Measurements from ENCODE around the gene GP1BB.

GP1BB gene

DNA sequence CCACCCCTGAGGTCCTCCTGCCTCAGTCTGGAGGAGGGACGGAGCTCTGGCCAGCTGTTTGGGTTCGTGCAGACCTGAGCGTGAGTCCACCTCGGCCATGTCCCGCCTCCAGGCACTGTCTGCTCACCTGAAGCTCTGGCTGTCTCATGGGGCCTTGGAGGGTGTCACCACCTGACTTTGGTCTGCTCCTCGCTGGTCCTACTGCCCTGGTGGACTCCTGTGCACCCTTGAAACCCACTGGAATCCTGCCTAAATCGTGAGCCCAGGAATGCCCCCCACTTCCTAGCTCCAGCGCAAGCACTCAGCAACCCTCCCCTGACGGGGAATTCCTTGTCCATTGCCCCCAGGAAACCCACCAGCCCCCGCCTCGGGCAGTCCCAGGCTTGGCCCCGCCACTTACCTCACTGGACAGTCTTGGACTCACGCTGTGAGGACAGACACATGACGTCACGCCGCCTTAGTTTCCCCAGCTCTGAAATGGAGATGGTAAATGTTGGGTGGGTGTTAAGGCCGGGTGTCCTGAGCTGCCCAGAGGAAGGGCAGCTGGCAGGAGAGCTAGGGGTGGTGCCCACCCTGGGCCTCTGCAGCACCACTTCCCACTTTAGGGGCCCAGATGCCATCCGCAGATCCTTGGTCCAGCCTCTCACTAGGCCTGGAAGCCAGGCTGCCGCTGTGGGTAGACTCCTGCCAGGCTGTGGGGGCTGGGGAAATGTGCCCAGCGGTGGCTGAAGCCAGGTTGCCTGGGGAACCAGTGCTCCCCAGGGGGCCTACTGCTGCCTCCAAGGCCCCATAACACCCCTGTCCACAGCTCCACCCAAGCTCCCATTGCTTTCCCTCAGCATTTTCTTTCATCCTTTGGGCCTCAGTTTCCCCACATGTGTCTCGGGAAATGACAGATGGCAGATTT is 19.1 kb downstream of the GP1BB start:
- DNase-seq (ENCODE audit: low spot score) = no peak

DNA sequence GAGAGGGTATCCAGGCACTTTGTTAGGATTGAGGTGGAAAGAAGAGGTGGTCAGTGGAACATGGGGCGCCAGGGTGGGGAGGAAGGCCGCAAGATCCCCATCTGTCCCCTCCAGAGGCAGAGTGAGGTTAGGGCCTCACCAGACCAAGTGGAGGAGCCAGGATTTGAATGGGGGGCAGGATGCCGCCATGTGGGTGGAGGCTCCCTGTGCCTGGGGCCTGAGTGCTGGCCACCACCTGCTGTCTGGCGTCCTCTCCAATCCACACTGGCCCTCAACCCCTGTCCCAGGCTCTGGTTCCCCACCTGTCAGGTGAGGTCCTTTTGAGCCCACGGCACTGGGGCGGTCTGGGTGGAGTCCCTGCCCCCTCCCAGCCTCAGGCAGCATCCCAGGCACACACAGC is 19.7 kb downstream of the GP1BB start:
- DNase-seq (ENCODE audit: low spot score) = no peak

DNA sequence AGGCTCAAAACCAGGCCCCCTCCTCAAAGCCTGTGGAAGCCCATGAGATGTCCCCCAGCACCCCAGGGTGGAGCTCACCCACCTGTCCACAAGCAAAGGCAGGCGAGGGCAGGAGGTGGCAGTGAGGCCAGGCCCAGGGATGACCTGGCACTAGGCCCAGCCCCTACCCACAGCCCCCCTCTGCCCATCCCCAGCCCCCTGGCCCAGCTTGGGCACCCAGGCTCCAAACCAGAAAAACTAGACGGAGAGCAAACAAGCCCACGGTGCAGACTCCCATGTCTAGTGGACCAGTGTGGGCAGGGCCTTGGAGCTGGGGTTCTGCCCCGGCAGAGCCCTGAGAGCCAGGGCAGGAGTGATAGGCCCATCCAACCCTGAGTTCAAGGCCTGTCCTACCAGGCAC is 20.3 kb downstream of the GP1BB start:
- no peak for DNase-seq (ENCODE audit: low spot score)

DNA sequence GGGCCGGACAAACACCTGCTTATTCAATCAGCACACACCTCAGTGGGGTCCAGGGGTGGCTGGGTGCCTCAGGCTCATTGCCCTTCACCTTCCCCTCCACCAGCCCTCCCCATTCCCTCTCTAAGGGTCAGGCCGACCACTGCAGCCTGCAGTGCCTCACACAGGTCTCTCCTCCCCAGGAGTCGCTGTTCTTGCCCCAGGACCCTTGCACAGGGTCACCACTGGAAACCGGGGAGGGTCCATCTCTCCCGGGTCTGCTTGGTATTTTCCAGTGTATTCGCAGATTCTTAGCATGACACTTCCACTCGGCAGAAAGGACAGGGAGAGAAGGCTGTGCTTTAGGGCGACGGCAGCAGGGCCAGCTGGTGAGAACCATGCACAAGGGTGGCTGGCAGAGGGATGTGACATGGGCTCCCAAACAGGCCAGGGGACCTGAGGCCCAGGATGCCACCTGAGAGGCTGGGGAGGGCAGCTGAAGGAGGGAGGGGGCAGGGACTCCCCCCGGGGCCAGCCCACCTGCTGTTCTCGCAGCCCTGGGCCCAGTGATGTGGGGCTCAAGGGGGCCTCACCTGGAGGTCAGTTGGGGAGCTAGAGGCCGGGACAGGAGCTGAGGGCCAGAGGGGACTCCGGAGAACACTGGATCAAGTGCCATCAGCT is 21.1 kb downstream of the GP1BB start:
- DNase-seq (ENCODE audit: low spot score) = no peak

DNA sequence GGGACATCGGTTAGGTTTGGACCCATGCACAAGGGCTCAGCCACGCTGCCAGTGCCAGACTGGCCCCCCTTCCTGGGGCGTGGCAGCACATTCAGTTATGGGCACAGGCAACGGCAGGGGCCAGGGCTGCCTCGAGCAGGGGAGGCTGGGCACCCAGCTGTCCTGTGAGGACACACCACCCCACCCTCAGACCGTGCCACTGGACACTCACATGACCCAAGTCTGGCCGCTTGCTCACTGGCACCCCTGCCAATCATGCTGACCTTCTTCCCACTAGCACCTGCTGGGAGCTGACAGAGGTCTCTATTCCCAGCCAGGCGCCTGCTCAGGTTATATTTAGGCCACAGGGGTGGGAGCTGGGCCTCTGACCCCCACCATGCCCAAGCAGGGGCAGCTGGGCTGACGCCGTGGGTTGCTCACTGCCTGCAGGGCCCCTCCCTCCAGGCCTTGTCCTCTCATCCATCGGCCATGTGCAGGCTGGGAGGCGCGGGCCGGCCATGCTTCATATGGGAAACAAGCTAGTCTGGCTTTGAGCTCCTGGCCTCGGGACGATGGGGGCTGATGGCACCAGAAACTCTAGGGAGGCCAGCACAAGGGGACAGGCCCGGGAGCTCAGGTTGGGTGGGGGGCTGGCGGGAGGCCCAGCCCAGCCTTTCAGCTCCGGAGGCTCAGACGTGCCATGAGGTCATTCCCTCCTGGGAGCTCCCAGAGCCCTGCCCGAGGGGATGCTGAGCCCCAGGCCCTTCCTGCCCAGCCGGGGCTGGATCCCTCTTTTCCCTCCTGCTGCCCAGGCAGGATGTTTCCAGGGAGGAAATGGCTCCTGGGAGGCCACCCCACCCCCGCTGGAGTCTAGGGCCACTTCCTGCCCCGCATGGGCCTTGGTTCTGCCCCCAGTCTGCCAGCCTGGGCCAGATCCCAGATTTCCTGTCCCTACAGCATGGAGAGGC is 22.1 kb downstream of the GP1BB start:
- no peak for DNase-seq (ENCODE audit: low spot score)

DNA sequence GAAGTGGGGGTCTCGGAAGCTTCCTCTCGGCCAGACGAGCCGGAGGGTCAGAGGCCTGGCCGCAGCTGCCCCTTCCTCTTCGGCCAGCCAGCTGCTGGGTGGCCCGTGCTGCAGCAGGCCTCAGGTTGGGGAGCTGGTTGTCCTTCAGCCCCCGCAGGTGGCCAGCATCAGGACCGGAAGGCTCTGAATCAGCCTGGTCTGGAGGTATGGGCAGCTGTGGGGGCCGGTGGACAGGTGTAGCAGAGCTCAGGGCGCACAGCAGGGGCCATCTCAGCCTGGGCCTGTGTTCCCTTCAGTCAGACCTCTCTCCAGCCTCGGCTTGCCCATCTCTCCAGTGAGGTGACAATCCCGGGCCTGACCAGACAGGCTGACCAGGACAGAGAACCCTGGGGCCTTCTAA is 23.4 kb downstream of the GP1BB start:
- no peak for DNase-seq (ENCODE audit: low spot score)

DNA sequence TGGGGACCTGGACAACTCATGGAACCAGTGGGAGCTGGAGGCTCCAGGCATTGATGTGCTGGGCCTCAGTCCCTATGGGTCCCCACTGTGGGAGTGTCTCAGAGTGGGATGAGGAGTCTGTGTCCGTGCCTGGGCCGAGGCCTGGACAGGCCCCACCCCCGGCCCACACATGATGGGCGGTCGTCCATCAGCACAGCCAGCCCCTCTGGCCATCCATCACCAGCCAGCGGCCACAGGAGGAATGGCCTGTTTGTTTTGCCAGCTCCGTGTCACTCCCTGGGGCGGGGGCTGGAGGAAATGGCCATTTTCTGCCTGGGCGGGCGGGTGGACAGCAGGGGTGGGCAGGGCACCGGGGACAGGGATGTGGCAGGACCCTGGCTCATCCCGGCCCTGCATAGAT is 24.2 kb downstream of the GP1BB start:
- DNase-seq (ENCODE audit: low spot score) = no peak

DNA sequence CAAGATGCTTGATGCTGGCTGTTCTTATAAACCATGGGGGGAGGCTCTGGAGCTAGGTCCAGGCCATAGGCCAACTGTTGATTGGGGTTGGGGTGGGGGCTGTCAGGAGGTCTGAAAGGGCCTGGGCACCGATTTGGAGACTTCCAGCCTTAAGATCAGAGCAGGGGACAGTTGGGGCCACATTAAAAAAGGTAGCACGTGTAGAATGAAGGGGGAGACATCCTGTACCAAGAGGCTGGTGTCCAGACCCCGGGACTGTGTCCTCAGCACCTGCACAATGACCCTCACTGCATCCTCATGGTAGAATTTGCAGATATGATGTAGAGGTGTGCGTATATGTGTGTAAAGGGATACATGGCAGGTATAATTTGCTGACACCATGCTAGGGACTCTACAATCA is 24.8 kb downstream of the GP1BB start:
- DNase-seq (ENCODE audit: low spot score) = no peak

DNA sequence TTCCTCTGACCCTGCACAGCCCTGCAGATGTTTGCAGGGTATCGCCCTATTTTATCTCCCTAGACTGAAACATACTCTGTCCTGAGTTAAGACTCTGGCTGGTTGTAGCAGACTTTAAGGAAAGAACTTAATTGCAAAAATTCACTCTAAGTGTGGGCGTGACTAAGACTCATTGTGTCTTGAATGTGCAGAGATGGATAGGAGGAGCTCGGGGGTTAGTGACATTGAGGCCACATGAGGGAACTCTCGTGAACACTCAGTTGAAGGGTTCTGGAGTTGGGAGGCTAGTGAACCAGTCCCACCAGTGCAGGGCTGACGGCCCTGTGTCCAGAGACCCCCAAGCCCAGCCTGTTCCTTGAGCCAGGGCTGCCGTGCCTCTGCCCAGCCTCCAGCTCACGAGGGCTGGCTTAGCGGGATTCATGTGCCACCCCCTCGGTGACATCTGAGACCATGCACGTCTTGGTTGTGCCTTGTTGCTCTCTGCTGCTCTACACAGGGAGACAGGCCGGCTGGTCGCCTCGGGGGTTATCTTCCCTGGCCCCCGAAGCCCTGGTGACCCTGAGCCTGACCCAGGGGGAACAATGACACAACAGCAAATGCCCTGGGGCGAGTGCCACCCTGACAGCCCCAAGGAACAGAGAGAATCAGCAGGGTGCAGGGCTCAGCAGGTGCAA is 25.8 kb downstream of the GP1BB start:
- no peak for DNase-seq (ENCODE audit: low spot score)

DNA sequence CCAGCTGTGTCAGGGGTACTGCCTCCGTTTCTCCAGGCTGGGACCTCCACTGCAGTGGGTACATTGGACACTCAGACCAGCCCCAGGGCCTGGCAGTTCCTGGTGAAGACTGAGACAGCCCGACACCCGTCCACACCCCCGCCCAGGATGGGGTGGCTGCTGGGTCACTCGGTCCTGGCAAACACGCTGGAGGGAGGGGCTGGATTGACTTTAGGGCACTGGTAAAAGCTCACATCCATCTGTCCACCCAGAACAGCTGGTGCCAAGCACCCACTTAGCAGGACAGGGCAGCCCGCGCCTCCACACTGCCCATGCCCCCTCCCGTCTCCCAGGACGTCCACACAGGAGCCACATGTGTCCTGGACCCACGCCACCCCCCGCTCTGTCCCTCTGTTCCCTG is 26.5 kb downstream of the GP1BB start:
- DNase-seq (ENCODE audit: low spot score) = no peak

DNA sequence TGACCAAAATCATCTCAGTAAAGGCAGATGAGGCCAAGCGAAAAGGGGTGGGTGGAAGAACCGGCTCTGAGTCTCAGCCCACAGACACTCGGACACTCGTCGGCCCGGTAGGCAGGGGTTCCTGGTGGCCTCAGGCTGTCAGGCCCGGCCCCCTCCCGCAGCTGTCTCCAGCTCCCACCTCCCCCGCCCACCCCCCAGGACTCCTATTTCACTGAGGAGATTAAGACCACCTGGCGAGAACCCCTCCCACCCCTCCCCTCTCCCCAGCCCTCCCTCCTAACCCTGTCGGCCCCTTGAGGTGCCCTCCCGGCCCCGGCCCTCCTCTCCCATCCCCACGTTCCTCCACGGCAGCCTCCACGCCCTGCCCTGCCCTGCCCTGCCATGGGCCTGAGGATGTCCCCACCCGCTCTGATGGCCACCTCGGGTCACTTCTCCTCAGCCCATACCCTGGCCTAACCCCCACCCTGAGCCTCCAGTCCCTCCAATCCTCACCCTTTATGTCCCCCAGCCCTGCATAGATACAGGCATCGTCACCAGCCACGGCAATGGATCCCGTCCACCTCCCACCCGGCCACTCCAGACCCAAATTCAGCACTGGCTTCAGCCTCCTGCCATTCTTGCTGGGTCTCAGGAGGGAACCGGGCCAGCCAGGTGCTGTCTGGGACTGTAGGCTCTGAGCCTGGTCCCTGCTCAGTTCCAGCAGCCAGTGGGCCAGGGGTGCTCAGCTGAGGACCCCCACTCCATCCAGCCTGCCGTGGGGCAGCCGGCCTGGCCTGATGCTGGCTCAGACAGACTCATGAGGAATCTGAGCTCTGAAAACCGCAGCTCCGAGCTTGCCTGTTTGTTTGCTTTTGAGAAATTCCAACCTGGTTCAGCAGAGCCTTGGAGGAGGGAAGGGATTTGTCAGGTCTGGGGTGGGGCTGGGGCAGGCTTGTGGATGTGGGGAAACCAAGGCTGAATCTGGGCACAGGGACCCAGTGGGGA is 27.5 kb downstream of the GP1BB start:
- no peak for DNase-seq (ENCODE audit: low spot score)

DNA sequence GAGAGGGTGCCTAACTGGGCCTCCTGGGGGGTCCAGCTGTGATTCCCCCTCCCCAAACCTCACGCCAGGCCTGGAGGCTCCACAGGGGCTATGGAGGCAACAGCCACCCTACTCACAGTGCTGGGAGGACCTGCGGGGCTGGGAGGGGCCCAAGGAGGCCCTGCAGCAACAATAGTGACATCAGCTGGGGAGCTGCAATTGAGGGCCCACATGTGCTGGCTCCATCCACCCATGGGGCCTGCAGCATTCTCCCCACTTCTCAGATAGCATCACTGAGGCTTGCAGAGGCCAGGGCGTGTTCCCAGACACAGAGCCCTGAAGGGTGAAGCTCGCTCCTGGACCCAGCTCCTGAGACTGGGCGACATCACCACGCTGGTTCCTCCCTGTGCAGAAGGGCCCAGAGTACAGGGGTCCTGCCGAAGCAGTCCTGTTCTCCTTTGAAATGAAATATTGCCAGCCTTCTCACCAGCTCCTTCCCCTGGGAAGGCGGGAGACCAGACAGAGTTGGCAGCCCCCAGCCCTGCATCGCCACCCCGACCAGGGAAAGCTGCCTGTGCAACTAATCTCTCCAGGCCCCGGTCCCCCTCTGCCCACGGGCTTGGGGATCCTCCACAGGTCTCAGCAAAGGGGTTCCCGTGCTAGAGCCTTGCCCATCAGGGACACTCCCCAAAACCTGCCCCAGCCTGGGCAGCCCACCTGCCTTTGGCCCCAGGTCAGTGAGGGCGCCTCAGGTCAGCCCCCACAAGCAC is 28.3 kb downstream of the GP1BB start:
- no peak for DNase-seq (ENCODE audit: low spot score)

DNA sequence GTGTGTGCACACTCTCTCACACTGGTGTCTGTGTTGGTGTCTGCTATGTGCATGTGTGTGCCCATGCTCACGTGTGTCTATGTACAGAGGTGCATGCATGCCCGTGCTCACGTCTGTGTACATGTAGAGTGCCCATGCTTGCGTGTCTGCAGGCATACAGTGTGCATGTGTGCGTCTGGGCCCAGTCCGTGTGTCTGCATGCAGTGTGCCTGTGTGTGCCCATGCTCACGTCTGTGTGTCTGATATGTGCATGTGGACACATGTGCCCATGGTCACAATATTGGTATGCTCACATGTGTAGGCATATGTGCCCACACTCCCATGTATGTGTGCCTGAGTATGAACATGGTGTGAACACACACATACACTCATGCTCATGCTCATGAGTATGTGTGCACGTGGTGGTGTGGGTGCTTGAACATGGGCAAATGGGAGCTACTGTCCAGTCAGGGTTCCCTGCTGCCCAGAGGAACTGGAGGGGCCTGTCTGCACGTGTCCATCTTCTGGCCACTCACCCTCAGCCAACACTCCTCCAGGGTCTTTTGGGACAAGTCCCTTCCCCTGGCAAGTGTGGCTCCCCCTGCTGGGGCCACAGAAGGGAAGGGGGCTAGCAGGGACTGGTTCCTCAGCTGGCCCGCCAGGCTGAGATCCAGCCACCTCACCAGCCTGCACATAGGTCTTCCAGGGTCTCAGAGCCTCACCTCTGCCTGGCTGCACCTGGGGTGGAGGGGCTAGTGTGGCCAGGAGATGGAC is 29.9 kb downstream of the GP1BB start:
- DNase-seq (ENCODE audit: low spot score) = peak; percentile 29

DNA sequence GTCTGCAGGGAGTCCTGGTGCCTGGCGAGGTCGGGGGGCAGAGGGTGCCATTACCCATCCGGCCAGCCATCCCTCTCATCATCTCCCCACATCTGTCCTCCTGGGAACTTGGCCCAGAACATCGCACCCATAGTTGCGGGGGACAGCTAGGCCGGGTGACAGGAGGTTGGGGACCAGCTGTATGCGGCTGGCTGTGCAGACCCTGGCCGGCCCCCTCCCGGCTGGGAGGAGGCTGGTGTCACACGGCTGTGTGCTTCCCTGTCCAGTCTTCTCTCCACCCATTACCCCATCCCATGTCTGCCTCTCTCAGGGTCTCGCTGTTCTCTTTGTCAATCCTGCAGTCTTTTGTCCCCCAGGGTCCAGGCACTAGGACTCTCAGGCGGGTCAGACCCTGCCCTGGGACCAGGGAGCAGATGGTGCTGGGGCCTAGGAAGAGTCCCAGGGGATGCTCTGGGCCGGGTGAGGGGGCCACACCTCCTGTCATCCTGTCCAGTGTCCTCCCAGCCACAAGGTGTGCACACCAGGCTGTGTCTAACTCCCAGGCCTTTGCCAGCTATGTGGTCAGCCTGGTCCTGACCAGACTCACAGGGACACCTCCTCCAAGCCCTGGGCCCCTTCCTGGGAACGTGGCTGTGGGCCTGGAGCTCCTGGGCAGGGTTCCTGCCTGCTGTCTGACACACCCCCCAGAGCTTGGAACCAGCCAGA is 30.8 kb downstream of the GP1BB start:
- DNase-seq (ENCODE audit: low spot score) = no peak

DNA sequence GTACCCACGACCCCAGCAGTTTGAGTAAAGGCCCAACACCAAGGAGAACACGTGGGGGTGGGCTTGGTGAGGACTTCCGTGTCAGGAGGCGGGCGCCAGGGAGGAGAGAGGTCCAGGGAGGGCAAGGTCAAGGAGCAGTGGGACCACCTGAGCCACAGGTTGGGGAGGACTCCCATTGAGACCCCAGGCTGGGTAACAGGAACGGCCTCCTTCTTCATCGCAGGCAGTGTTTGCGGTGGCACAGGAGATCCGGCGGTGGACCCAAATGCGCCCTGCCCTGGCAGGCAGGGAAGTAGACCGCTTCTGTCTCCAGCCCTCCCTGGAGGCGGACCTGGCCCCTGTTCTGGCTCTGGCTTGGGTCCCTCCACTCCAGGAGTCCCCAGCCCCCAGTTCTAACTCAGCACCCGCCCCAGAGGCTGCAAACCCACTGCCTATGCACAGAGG is 31.4 kb downstream of the GP1BB start:
- DNase-seq (ENCODE audit: low spot score) = no peak

DNA sequence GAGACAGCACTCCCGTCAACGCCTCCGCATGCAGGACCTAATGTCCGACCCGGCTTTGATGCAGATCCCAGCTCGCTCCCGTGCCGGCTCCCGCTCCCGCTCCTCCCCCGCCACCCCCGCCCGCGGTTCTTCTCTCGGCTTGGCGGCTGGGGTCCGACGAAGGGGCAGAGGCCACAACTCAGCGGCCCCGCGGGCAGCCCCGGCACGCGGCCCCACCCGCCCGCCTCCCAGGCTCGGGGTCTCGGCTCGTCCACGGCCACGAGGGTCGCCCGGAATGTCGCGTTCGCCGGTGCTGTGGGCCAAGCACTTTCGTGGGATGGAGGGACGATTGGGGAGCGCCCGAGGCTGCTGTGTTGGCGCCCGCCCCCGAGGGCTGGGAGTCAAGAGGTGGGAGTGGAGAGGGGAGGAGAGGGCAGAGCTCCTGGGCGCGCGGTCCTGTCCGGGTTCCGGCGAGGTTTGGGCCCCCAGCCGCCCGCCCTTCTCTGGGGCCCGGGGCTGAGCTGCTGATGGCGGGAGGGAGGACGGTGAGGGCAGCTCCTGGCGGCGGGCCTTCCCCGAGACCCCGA is 31.9 kb downstream of the GP1BB start:
- DNase-seq (ENCODE audit: low spot score) = no peak

DNA sequence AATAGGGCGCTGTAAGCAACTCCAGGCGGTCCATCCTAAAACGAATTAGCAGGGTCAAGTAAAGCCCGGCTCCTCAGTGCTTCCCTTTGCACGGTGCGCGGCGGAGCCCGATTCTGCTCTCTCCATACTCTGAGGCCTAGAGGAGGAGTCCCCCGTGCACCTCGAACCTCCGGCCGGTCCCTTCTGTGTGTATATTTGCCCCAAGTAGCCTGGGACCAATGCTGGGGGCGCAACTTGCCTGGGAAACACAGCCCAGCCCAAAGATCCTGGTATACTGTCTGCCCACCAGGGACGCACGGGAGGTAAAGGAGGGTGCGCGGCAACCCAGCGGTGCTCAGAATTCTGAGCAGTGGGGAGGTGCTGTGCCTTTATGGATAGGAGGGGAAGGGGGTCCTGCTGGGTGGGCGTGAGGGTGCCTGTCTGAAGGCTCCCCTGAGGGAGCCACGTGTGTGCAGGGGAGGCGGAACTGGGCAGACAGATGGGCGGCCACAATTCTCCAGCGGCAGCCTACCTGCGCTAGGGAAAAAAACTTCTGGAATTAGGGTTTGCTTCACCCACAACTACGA is 32.5 kb downstream of the GP1BB start:
- no peak for DNase-seq (ENCODE audit: low spot score)
